Lung (tissue), 12 donors: ENCODE results near the gene PDGFB. TPM values are rescaled to one million over a fixed set of nuclear protein-coding genes. Genes with fewer than 3 reads are reported as not detected.

Experiments
- ATAC-seq: fragments of 200-7000 bp; cut with Tn5 transposase; one replicate; pipeline ENCODE4 v1.9.1; 2020; ENCODE audit warnings: moderate number of reproducible peaks; ENCODE audit not compliant: insufficient read depth, low FRiP score
- DNase-seq, 3 donors: peaks; one replicate each; pipeline ENCODE4 v3.0.0-alpha.2; 2013 to 2017
- H3K27ac ChIP-seq, 2 donors: one replicate each; pipeline ENCODE4 v1.5.1; 2013; ENCODE audit warnings: mild to moderate bottlenecking in 2 of 2, moderate library complexity in 2 of 2, control low read depth in 1 of 2, inconsistent platforms in 1 of 2, low read depth in 1 of 2, low read length in 1 of 2
- H3K27me3 ChIP-seq, 3 donors: one replicate each; pipeline ENCODE4 v1.5.1; 2013; ENCODE audit warnings: low read length in 2 of 3; ENCODE audit not compliant: control insufficient read depth in 3 of 3, insufficient read depth in 3 of 3
- H3K36me3 ChIP-seq, 4 donors: one replicate each; pipeline ENCODE4 v1.5.1; 2013; ENCODE audit warnings: low read length in 4 of 4, mild to moderate bottlenecking in 1 of 4, moderate library complexity in 1 of 4; ENCODE audit not compliant: control insufficient read depth in 4 of 4, insufficient read depth in 4 of 4
- H3K4me1 ChIP-seq, 5 donors: one replicate each; pipeline ENCODE4 v1.5.1; 2013; ENCODE audit warnings: low read length in 5 of 5, mild to moderate bottlenecking in 2 of 5, moderate library complexity in 1 of 5; ENCODE audit not compliant: control insufficient read depth in 5 of 5, insufficient read depth in 5 of 5
- H3K4me3 ChIP-seq: one replicate; pipeline ENCODE4 v1.5.1; 2013; ENCODE audit warnings: mild to moderate bottlenecking, control low read depth, moderate library complexity
- H3K9ac ChIP-seq, 2 donors: one replicate each; pipeline ENCODE4 v1.5.1; 2013; ENCODE audit warnings: low read length in 2 of 2, control low read depth in 1 of 2; ENCODE audit not compliant: insufficient read depth in 1 of 2
- H3K9me3 ChIP-seq, 4 donors: one replicate each; pipeline ENCODE4 v1.5.1; 2013; ENCODE audit warnings: low read length in 3 of 4, mild to moderate bottlenecking in 1 of 4, moderate library complexity in 1 of 4; ENCODE audit not compliant: control insufficient read depth in 4 of 4, insufficient read depth in 3 of 4
- WGBS, 2 donors: extraction: QIAGEN DNeasy Blood & Tissue Kit; methylation state at CpG; one replicate each; pipeline ENCODE4 v1.1.7; 2013; 5-methylcytosine and 5-hydroxymethylcytosine counted together
- polyA plus RNA-seq, 2 donors: library from polyadenylated mRNA; stranded (reverse); fragments of 200-250 nt; gene quantifications; one replicate each; pipeline ENCODE4 v1.2.1, GENCODE V29; 2013
- total RNA-seq, 2 donors: library from RNA; depleted of rRNA in 1 of 2; stranded (reverse); fragments of >200 nt in 1 of 2; gene quantifications; one replicate each; pipeline ENCODE4 v1.2.1, GENCODE V29; 2014 to 2021
- TF ChIP-seq, protein P1 (sequence below): IDR thresholded peaks from 2 replicates; pipeline ENCODE4 v1.5.1; 2012; ENCODE audit warnings: mild to moderate bottlenecking; ENCODE audit errors: control extremely low read depth, extremely low read depth
- donor health status: control.
- donor health status: control.
- donor health status: Bipolar disorder and iron deficiency.
- donor health status: healthy.
- donor health status: DM: yes; HTN: yes; CAD: no.

PDGFB gene
- total and polyA plus RNA-seq, 4 donors: 9.8 to 56.7 (median 29.5) TPM

DNA sequence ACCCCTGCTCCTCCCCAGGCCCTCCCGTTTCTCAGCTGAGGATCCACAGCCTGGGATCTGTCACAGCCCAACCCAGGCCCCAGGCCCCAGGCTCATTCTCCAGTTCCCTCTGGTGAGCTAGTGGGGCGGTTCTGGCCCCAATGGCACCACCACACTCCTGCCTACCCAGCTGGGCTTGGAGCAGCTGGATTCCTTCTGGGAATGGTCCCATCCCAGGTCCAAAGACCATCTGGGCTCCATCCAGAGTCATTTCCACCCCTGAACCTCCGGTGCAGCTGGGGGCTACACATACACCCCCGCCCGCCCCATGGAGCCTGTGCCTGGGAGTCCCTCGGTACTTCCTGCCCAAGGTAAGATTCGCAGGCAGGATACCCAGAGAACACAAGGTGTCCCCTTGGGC lies 35.5 kb upstream of the PDGFB start:
- H3K27me3 ChIP-seq: no peaks in the 10 kb centered on the region
- peaks cover 0 to 8% (median 3%) of the 10 kb centered on the region in 4 donors for H3K9me3 ChIP-seq
- peak overlapping the region in 1 of 2 donors; percentile 16 for H3K27ac ChIP-seq
- peaks cover 0 to 28% (median 0%) of the 10 kb centered on the region in 5 donors for H3K4me1 ChIP-seq
- ATAC-seq (no peak), DNase-seq (no peak)
- no peak overlapping the region for H3K4me3 ChIP-seq
- H3K36me3 ChIP-seq: no peaks in the 10 kb centered on the region
- 90 to 91% methylated on average over 6 to 7 of the region's 7 CpGs for WGBS, 2 donors
- TF ChIP-seq, protein P1, sequence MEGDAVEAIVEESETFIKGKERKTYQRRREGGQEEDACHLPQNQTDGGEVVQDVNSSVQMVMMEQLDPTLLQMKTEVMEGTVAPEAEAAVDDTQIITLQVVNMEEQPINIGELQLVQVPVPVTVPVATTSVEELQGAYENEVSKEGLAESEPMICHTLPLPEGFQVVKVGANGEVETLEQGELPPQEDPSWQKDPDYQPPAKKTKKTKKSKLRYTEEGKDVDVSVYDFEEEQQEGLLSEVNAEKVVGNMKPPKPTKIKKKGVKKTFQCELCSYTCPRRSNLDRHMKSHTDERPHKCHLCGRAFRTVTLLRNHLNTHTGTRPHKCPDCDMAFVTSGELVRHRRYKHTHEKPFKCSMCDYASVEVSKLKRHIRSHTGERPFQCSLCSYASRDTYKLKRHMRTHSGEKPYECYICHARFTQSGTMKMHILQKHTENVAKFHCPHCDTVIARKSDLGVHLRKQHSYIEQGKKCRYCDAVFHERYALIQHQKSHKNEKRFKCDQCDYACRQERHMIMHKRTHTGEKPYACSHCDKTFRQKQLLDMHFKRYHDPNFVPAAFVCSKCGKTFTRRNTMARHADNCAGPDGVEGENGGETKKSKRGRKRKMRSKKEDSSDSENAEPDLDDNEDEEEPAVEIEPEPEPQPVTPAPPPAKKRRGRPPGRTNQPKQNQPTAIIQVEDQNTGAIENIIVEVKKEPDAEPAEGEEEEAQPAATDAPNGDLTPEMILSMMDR: no peak
- no peak overlapping the region for H3K9ac ChIP-seq

DNA sequence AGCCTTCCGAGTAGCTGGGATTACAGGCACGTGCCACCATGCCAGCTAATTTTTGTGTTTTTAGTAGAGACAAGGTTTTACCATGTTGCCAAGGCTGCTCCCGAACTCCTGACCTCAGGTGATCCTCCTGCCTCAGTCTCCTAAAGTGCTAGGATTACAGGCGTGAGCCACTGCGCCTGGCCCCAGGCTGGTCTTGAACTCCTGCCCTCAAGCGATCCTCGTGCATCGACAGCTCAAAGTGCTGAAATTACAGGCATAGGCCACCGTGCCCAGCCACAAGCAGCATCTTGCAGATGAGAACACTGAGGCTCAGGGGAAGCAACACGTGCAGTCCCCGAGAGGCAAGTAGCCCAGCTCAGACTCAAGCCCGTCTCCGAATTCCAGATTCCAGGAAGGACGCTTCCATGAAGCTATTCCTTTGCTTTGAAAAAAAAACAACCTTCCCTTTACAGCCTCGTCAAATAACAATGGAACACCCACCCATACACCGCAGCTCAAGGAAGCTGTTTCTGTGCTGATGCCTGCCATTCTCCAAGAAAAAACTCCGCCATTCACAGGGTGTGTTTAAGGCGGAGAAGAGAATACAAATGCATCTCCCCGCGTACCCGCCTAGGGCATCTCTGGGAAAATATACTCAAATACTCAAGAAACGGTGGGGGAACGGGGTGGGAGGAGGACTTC lies 34.5 kb upstream of the PDGFB start:
- Histone ChIP-seq H3K9ac (no peak overlapping the region), H3K4me3 (no peak overlapping the region), H3K27me3 (no peaks in the 10 kb centered on the region), H3K9me3 (peaks cover 0 to 5% (median under 1%) of the 10 kb centered on the region in 4 donors), H3K4me1 (peaks cover 0 to 28% (median 0%) of the 10 kb centered on the region in 5 donors), H3K36me3 (no peaks in the 10 kb centered on the region), H3K27ac (peak overlapping the region in 1 of 2 donors; percentile 37)
- 41 to 57% methylated on average over 23 of the region's 23 CpGs for WGBS, 2 donors
- TF ChIP-seq, protein P1: no peak
- DNase-seq (no peak), ATAC-seq (no peak)

DNA sequence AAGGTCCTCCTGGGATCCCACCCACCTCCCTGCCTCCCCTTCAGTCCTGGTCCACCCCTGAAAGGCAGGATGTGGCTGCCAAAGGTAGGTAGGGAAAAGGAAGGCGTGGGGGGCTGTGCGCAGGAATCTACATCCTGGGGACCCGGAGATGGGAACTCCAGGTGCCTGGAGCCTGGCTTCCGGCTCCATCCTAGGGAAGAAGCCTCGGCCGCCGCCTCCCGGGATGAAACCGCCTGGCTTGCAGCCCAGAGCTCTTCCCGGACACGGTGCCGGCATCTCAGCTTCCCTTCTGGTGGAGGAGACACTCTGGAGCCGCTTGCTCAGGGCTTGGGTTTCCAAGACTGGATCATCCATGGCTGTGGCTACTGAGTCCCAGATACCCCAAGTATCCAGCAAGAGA lies 33.3 kb upstream of the PDGFB start:
- TF ChIP-seq, protein P1: no peak
- no peak for DNase-seq
- 48 to 51% methylated on average over 13 of the region's 13 CpGs for WGBS, 2 donors
- no peaks in the 10 kb centered on the region for H3K27me3 ChIP-seq
- no peak for ATAC-seq
- no peak overlapping the region for H3K9ac ChIP-seq
- peak overlapping the region; percentile 35 to 65 for H3K27ac ChIP-seq
- H3K4me3 ChIP-seq: no peak overlapping the region
- H3K4me1 ChIP-seq: peaks cover 0 to 19% (median 0%) of the 10 kb centered on the region in 5 donors
- peaks cover 0 to 5% (median under 1%) of the 10 kb centered on the region in 4 donors for H3K9me3 ChIP-seq
- no peaks in the 10 kb centered on the region for H3K36me3 ChIP-seq
